HepG2 (cell line): ENCODE measurements around the gene P2RX2. TPM values are rescaled to one million over a fixed set of nuclear protein-coding genes. Genes with fewer than 3 reads are reported as not detected.

Experiments
- AHR ChIP-seq: IDR thresholded peaks from 2 replicates; pipeline ENCODE4 v1.6.1; 2018; ENCODE audit warnings: missing genetic modification reagents, missing compliant biosample characterization
- ATF5 ChIP-seq: sonication (generic); formaldehyde crosslinking; IDR thresholded peaks from 2 replicates; pipeline ENCODE4 v1.4.0; 2020; ENCODE audit warnings: mild to moderate bottlenecking, low read depth, missing genetic modification reagents
- ATF7-NPFF ChIP-seq: sonication (generic); formaldehyde crosslinking; IDR thresholded peaks from 2 replicates; pipeline ENCODE4 v1.8.1; 2023; ENCODE audit warnings: mild to moderate bottlenecking, low read depth, missing genetic modification reagents, moderate library complexity
- CBX5 ChIP-seq: sonication (generic); formaldehyde crosslinking; IDR thresholded peaks from 2 replicates; pipeline ENCODE4 v1.4.0; 2020; ENCODE audit warnings: missing genetic modification reagents, borderline replicate concordance
- CENPX ChIP-seq: sonication (generic); formaldehyde crosslinking; IDR thresholded peaks from 2 replicates; pipeline ENCODE4 v1.9.0; 2021; ENCODE audit warnings: mild to moderate bottlenecking, missing genetic modification reagents, moderate library complexity
- E2F2 ChIP-seq: sonication (generic); formaldehyde crosslinking; IDR thresholded peaks from 2 replicates; pipeline ENCODE4 v1.4.0; 2020; ENCODE audit warnings: missing genetic modification reagents, borderline replicate concordance
- FOXJ3 ChIP-seq: sonication (generic); formaldehyde crosslinking; IDR thresholded peaks from 2 replicates; pipeline ENCODE4 v1.4.0; 2020; ENCODE audit warnings: missing genetic modification reagents, mild to moderate bottlenecking, borderline replicate concordance
- FOXO1 ChIP-seq: sonication (generic); formaldehyde crosslinking; IDR thresholded peaks from 2 replicates; pipeline ENCODE4 v1.4.0; 2020; ENCODE audit warnings: missing genetic modification reagents
- GRHL1 ChIP-seq: sonication (generic); formaldehyde crosslinking; conservative IDR thresholded peaks from 2 replicates; pipeline ENCODE4 v1.8.0; 2022; ENCODE audit warnings: missing genetic modification reagents
- LBX2 ChIP-seq: sonication (generic); formaldehyde crosslinking; IDR thresholded peaks from 2 replicates; pipeline ENCODE4 v1.5.0; 2020; ENCODE audit warnings: missing genetic modification reagents, mild to moderate bottlenecking, borderline replicate concordance
- MEIS1 ChIP-seq: sonication (generic); formaldehyde crosslinking; IDR thresholded peaks from 2 replicates; pipeline ENCODE4 v1.9.0; 2021; ENCODE audit warnings: mild to moderate bottlenecking, missing genetic modification reagents, moderate library complexity, borderline replicate concordance
- NR2F1 ChIP-seq, 2 experiments: fragments of 450-650 bp in 1 of 2; formaldehyde crosslinking in 1 of 2; IDR thresholded peaks; 2 replicates each; pipeline versions ENCODE4 v1.5.0 to v1.6.1; 2016 to 2020; ENCODE audit warnings: mild to moderate bottlenecking in 1 of 2, missing compliant biosample characterization in 1 of 2, missing genetic modification reagents in 1 of 2, moderate library complexity in 1 of 2
- PLRG1 ChIP-seq: fragments of 450-650 bp; conservative IDR thresholded peaks from 2 replicates; pipeline ENCODE4 v1.6.1; 2016
- REPIN1 ChIP-seq: sonication (generic); formaldehyde crosslinking; IDR thresholded peaks from 2 replicates; pipeline ENCODE4 v1.8.0; 2022; ENCODE audit warnings: missing genetic modification reagents, low read depth, mild to moderate bottlenecking, borderline replicate concordance
- RORA ChIP-seq: sonication (generic); formaldehyde crosslinking; IDR thresholded peaks from 2 replicates; pipeline ENCODE4 v1.5.0; 2020; ENCODE audit warnings: mild to moderate bottlenecking, missing genetic modification reagents, moderate library complexity
- ZMAT3 ChIP-seq: sonication (generic); formaldehyde crosslinking; conservative IDR thresholded peaks from 2 replicates; pipeline ENCODE4 v1.7.0; 2021; ENCODE audit warnings: missing genetic modification reagents
- ZNF121 ChIP-seq: sonication (generic); formaldehyde crosslinking; IDR thresholded peaks from 2 replicates; pipeline ENCODE4 v1.5.0; 2020; ENCODE audit warnings: mild to moderate bottlenecking, missing genetic modification reagents
- ZNF234 ChIP-seq: sonication (generic); formaldehyde crosslinking; conservative IDR thresholded peaks from 2 replicates; pipeline ENCODE4 v1.5.1; 2020; ENCODE audit warnings: mild to moderate bottlenecking, missing genetic modification reagents
- ZNF256 ChIP-seq: sonication (generic); formaldehyde crosslinking; conservative IDR thresholded peaks from 2 replicates; pipeline ENCODE4 v1.4.0; 2020; ENCODE audit warnings: missing genetic modification reagents
- ZNF597 ChIP-seq: sonication (generic); formaldehyde crosslinking; IDR thresholded peaks from 2 replicates; pipeline ENCODE4 v1.5.0; 2020; ENCODE audit warnings: missing genetic modification reagents
- ZUFSP ChIP-seq: sonication (generic); formaldehyde crosslinking; IDR thresholded peaks from 2 replicates; pipeline ENCODE4 v1.9.0; 2021; ENCODE audit warnings: missing genetic modification reagents, mild to moderate bottlenecking, borderline replicate concordance
- polyA plus RNA-seq, 8 experiments: library from polyadenylated mRNA; depleted of rRNA in 3 of 8; stranded (reverse) in 7 of 8; unstranded in 1 of 8; fragments of >200 nt; fragmentation: Illumina TruSeq in 4 of 8; extraction: Trizol in 4 of 8; gene quantifications; 2 replicates each; pipeline versions ENCODE4 v1.2.1 to v1.2.3, GENCODE V29; 2011 to 2016; ENCODE audit warnings: low read depth in 4 of 8, missing spikeins in 1 of 8, mixed read lengths in 1 of 8; ENCODE audit not compliant: insufficient read depth in 1 of 8
- total RNA-seq, 5 experiments: library from RNA; depleted of rRNA; stranded (reverse); fragments of >200 nt; fragmentation: Illumina TruSeq; extraction: Trizol; gene quantifications; 2 replicates each; pipeline ENCODE4 v1.2.3, GENCODE V29; 2016; ENCODE audit warnings: low read depth in 1 of 5

P2RX2 gene
- total and polyA plus RNA-seq, 2 of the 13 experiments (the other 11 are each of a cell fraction or from before 2014, with no cell fraction given) = not detected

- peak; percentile 96 for TF ChIP-seq ZNF121 (CRISPR knock-in tag)
- TF ChIP-seq FOXJ3 (CRISPR knock-in tag) = 0 out of 2 replicates have a peak, but pooled peaks have one; percentile 1
- peak; percentile 48; the same call in 1 of the 2 replicates for TF ChIP-seq AHR (CRISPR knock-in tag)
- TF ChIP-seq ZNF597 = no peak
- no peak for TF ChIP-seq PLRG1
- TF ChIP-seq ZMAT3 (CRISPR knock-in tag) = peak; percentile 77
- no peak; the same call in 1 of the 2 replicates for TF ChIP-seq LBX2 (CRISPR knock-in tag)
- TF ChIP-seq REPIN1 (CRISPR knock-in tag) = no peak
- no peak for TF ChIP-seq ZNF234 (CRISPR knock-in tag)
- TF ChIP-seq E2F2 (CRISPR knock-in tag) = 0 out of 2 replicates have a peak, but pooled peaks have one; percentile 48
- peak; percentile 91 to 97 for TF ChIP-seq NR2F1 (CRISPR knock-in tag; IDR thresholded peaks at IDR 0.05)
- TF ChIP-seq ZNF256 = no peak
- peak; percentile 15; the same call in 1 of the 2 replicates for TF ChIP-seq MEIS1 (CRISPR knock-in tag)
- 0 out of 2 replicates have a peak, but pooled peaks have one; percentile 25 for TF ChIP-seq CBX5 (CRISPR knock-in tag)
- TF ChIP-seq ATF7-NPFF = no peak
- TF ChIP-seq ATF5 = 0 out of 2 replicates have a peak, but pooled peaks have one; percentile 56
- 0 out of 2 replicates have a peak, but pooled peaks have one; percentile 60 for TF ChIP-seq ZUFSP
- TF ChIP-seq CENPX (CRISPR knock-in tag) = no peak
- no peak for TF ChIP-seq GRHL1
- no peak for TF ChIP-seq RORA (CRISPR knock-in tag)
- TF ChIP-seq FOXO1 (CRISPR knock-in tag) = peak; percentile 40; the same call in 1 of the 2 replicates
Observed at GRCh38 chr12:132608231-132609171, 10.1 kb upstream of the P2RX2 start (continued).
